ENCODE results near the gene APCDD1L. TPM values are rescaled to one million over a fixed set of nuclear protein-coding genes. Genes with fewer than 3 reads are reported as not detected.

The APCDD1L gene
- total and polyA plus RNA-seq, 7 donors, result 0.03 to 1.2 (median 0.14) TPM

- TF ChIP-seq CTCF (IDR thresholded peaks at IDR 0.05), result no peak
- H3K27ac ChIP-seq, result no peak overlapping the region
- intact Hi-C loops (cut with DNase I), result no loop called here
- peaks cover 0 to 17% (median 2%) of the 10 kb centered on the region in 3 donors for H3K27me3 ChIP-seq (ENCODE audit: insufficient read depth in 3 of 3, low read length in 2 of 3)
- no peak for ATAC-seq
- no peak for DNase-seq
- H3K4me3 ChIP-seq, result no peak overlapping the region
- 84 to 87% (median 87%) methylated on average over 5 of the region's 5 CpGs for WGBS, 3 donors
- H3K4me1 ChIP-seq, result no peaks in the 10 kb centered on the region
- no peaks in the 10 kb centered on the region for H3K9me3 ChIP-seq
- H3K36me3 ChIP-seq (ENCODE audit: insufficient read depth in 1 of 2, low read depth in 1 of 2), result no peaks in the 10 kb centered on the region
These were observed 4.9 kb upstream of the APCDD1L start for GRCh38 chr20:58519940-58520712.

GRCh38 chr20:58518896-58519593, 3.8 kb upstream of the APCDD1L start:
- no peak for TF ChIP-seq CTCF (IDR thresholded peaks at IDR 0.05)
- 81 to 88% (median 83%) methylated on average over 7 of the region's 7 CpGs for WGBS, 3 donors
- no peak for ATAC-seq

GRCh38 chr20:58518387-58518786, 3.2 kb upstream of the APCDD1L start:
- H3K4me1 ChIP-seq, result no peaks in the 10 kb centered on the region
- peaks cover 0 to 35% (median 6%) of the 10 kb centered on the region in 3 donors for H3K27me3 ChIP-seq (ENCODE audit: insufficient read depth in 3 of 3, low read length in 2 of 3)
- DNase-seq (no peak), ATAC-seq (no peak)
- no peak overlapping the region for H3K27ac ChIP-seq
- no peak overlapping the region for H3K4me3 ChIP-seq
- H3K9me3 ChIP-seq, result no peaks in the 10 kb centered on the region
- WGBS, 3 donors, result 59 to 65% (median 65%) methylated on average over 11 of the region's 11 CpGs
- no peak for TF ChIP-seq CTCF (IDR thresholded peaks at IDR 0.05)
- no peaks in the 10 kb centered on the region for H3K36me3 ChIP-seq (ENCODE audit: insufficient read depth in 1 of 2, low read depth in 1 of 2)
- intact Hi-C loops (cut with DNase I), result no loop called here

More at GRCh38 chr20:58518896-58519593, 3.8 kb upstream of the APCDD1L start:
- Histone ChIP-seq H3K4me1 (no peaks in the 10 kb centered on the region), H3K36me3 (ENCODE audit: insufficient read depth in 1 of 2, low read depth in 1 of 2) (no peaks in the 10 kb centered on the region), H3K4me3 (no peak overlapping the region), H3K27me3 (ENCODE audit: insufficient read depth in 3 of 3, low read length in 2 of 3) (peaks cover 0 to 28% (median 2%) of the 10 kb centered on the region in 3 donors), H3K9me3 (no peaks in the 10 kb centered on the region), H3K27ac (no peak overlapping the region)
- intact Hi-C loops (cut with DNase I), result no loop called here
- DNase-seq, result no peak

- no peaks in the 10 kb centered on the region for H3K9me3 ChIP-seq
- no peak overlapping the region for H3K27ac ChIP-seq
- H3K36me3 ChIP-seq (ENCODE audit: insufficient read depth in 1 of 2, low read depth in 1 of 2), result no peaks in the 10 kb centered on the region
- no peaks in the 10 kb centered on the region for H3K4me1 ChIP-seq
- 16 to 24% (median 23%) methylated on average over 63 to 74 of the region's 74 CpGs for WGBS, 3 donors
- DNase-seq (no peak), ATAC-seq (no peak)
- peak overlapping the region; percentile 38 for H3K4me3 ChIP-seq
- intact Hi-C loops (cut with DNase I), result no loop called here
- H3K27me3 ChIP-seq (ENCODE audit: insufficient read depth in 3 of 3, low read length in 2 of 3), result peaks cover 0 to 67% (median 11%) of the 10 kb centered on the region in 3 donors
- no peak for TF ChIP-seq CTCF (IDR thresholded peaks at IDR 0.05)
These were observed 622 bp downstream of the APCDD1L start for GRCh38 chr20:58514321-58515232.
